ENCODE measurements around the gene JAZF1.

The JAZF1 gene

GRCh38 chr7:28001896-28002295 lies 178.7 kb downstream of the JAZF1 start:
- H3K27ac ChIP-seq = no peak overlapping the region
- TF ChIP-seq, protein P1, sequence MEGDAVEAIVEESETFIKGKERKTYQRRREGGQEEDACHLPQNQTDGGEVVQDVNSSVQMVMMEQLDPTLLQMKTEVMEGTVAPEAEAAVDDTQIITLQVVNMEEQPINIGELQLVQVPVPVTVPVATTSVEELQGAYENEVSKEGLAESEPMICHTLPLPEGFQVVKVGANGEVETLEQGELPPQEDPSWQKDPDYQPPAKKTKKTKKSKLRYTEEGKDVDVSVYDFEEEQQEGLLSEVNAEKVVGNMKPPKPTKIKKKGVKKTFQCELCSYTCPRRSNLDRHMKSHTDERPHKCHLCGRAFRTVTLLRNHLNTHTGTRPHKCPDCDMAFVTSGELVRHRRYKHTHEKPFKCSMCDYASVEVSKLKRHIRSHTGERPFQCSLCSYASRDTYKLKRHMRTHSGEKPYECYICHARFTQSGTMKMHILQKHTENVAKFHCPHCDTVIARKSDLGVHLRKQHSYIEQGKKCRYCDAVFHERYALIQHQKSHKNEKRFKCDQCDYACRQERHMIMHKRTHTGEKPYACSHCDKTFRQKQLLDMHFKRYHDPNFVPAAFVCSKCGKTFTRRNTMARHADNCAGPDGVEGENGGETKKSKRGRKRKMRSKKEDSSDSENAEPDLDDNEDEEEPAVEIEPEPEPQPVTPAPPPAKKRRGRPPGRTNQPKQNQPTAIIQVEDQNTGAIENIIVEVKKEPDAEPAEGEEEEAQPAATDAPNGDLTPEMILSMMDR (conservative IDR thresholded peaks at IDR 0.05) = no peak

DNA sequence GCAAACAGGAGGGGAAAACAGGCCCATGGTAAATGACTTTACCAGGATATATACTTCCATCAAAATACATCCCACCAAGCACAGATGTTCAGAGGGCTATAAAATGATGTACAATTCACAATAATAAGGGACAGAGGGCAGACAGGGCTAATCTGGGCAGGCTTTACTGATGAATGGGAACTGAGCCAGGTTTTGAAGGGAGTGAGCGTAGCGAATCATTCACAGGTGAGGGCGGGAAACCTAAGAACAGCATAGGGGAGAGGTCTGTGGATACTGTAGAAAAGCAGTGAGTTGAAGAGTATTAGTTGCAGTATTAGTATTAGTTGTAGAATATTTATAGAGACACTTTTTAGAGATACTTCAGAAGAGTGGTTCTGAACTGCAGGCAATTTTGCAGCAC lies 180.8 kb downstream of the JAZF1 start:
- TF ChIP-seq, protein P1 (conservative IDR thresholded peaks at IDR 0.05) = no peak

GRCh38 chr7:27998382-27998781 lies 182.2 kb downstream of the JAZF1 start:
- no peak overlapping the region for H3K27ac ChIP-seq
- TF ChIP-seq, protein P1 (conservative IDR thresholded peaks at IDR 0.05) = no peak

More for the DNA sequence above, 180.8 kb downstream of the JAZF1 start:
- no peak overlapping the region for H3K27ac ChIP-seq

GRCh38 chr7:27997188-27997707 lies 183.3 kb downstream of the JAZF1 start:
- H3K27ac ChIP-seq = no peak overlapping the region
- TF ChIP-seq, protein P1 (conservative IDR thresholded peaks at IDR 0.05) = no peak

GRCh38 chr7:27996141-27996540 lies 184.5 kb downstream of the JAZF1 start:
- TF ChIP-seq, protein P1 (conservative IDR thresholded peaks at IDR 0.05) = no peak
- H3K27ac ChIP-seq = no peak overlapping the region

- TF ChIP-seq, protein P1 (conservative IDR thresholded peaks at IDR 0.05) = no peak
Measured at GRCh38 chr7:27995228-27995627, 185.4 kb downstream of the JAZF1 start.

GRCh38 chr7:27994639-27995038 lies 186.0 kb downstream of the JAZF1 start:
- H3K27ac ChIP-seq = no peak overlapping the region
- TF ChIP-seq, protein P1 (conservative IDR thresholded peaks at IDR 0.05) = no peak

More at GRCh38 chr7:27995228-27995627, 185.4 kb downstream of the JAZF1 start:
- no peak overlapping the region for H3K27ac ChIP-seq
